ACHN (cell line): Measurements from ENCODE around the gene CDYL2.
A peak's percentile ranks its signal among the peaks of the same experiment; 100 is the strongest.

ENCODE experiments used
- DNase-seq: peaks from one replicate; pipeline ENCODE4 v3.0.0-alpha.2; 2015
- in situ Hi-C: cut with HindIII; loops from 2 replicates; pipeline ENCODE4 v1.10.0; 2017; ENCODE audit warnings: low sequenced_read_pairs, low pct_ligation_motif_present, low pct_unique_long_range_greater_than_20kb

Gene CDYL2

DNA sequence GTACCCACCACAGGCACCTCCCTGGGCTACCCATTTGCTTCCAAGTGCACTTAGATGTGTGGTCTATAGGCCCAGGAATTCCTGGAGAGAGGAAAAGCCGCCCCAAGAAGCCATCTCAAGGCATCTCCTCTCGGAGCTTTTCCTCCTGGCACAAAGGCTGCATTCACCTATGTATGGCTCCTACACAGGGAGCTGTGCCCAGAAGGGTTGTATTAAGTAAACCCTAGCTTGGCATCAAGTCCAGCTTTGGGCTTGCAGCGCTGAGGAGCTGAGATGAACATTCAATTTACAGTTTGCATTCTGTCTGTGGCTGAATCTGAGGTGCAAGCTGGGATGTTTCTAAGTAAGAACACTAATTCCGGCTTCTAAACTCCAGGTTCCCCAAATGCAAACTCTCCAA lies 81.3 kb downstream of the CDYL2 start:
- in situ Hi-C loops, result no loop called here
- DNase-seq, result no peak

- peak; percentile 6 for DNase-seq
- in situ Hi-C loops, result no loop called here
Measured at GRCh38 chr16:80720804-80721371, 83.5 kb downstream of the CDYL2 start.

DNA sequence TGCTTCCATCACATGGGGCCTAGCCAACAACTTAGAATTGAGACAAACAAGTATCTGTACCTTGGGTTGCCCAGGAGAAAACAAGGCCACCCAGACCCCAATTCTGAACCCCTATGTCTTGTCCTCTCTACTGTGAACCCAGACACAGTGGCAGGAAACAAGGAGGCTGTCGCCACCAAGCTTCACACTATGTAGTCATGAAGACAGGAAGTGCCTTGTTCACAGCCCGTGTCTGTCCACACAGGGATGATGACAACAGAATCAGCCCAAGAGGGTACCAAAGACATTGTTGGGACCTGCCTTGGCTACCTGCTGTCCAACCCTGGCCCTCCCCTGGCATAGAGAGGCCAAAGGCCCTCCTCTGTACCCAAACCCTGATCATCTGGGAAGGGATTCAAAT lies 84.8 kb downstream of the CDYL2 start:
- DNase-seq, result no peak
- in situ Hi-C loops, result no loop called here

DNA sequence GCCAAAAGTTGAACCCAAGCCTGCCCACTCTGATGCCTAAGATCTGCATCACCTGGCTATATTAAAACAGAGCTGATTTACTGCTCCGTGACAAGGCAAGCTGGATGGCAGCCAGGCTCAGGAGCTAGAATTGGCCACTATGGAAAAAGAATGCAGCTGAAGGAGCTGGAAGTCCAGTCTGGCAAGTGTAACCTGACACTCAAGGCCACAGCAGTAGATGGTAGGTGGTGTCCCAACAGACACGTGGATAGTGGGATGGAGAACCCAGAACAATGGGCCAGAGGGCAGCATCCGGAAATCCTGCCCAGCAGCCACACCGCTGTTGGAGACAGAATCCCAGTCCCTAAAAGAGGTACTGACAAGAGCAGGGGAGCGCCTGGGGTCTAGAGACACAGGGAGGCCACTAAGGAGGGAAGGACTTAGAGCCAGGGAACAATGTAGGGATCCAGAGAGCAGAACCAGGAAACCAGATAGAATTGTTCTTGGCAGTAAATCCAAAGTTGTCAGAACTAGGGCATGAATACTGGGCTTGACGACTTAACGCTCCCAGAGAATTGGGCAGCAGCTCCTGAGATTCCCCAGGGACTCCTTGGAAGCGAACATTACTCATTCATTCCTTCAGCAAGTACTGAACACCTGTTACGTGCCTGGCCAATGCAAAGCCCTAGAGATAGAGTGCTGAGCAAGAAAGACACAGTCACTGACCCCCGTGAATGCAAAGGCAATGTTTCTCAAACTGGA lies 85.7 kb downstream of the CDYL2 start:
- in situ Hi-C loops, result no loop called here
- DNase-seq, result no peak

GRCh38 chr16:80717611-80718010 lies 86.8 kb downstream of the CDYL2 start:
- in situ Hi-C loops, result no loop called here
- DNase-seq, result no peak

- in situ Hi-C loops, result no loop called here
- no peak for DNase-seq
Measured at GRCh38 chr16:80716564-80717139, 87.7 kb downstream of the CDYL2 start.

DNA sequence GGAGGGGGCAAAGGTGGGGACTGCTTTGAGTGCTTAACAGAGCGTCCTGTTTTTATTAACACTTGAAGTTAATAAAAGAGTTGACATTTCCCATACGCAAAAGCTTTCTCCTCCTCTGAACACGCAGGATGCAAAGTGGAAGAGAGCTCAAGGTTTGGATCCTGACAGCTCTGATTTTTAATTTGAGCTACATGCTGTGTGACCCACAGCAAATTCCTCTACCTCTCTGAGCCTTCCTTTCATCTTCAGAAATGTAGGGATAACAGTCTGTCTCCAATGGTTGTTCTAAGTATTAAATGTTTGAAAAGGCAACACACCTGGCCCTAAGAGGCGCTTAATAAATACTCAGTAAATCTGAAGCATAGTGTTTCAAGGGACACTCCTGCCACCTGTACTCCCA lies 93.0 kb downstream of the CDYL2 start:
- in situ Hi-C loops, result no loop called here
- DNase-seq, result no peak

DNA sequence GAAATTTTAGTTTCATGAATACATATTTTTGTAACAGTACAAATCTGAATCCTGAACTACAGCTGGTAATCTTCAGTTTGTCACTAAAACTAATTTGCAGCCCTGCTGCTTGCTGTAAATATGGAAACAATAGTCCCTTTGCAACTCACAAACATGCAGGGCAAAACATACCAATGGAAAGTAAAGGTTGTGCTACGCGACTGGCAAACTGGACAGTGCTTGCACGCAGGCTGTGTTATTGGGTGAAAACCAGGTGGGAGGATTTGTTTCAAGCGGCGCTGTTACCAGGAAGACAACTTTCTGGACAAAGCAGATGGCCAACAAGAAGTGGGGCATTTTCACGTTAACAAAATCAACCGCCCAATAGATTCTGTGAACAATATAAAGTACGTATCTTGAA lies 93.5 kb downstream of the CDYL2 start:
- no peak for DNase-seq
- in situ Hi-C loops, result no loop called here

GRCh38 chr16:80708823-80709222 lies 95.6 kb downstream of the CDYL2 start:
- DNase-seq, result no peak
- in situ Hi-C loops, result no loop called here

DNA sequence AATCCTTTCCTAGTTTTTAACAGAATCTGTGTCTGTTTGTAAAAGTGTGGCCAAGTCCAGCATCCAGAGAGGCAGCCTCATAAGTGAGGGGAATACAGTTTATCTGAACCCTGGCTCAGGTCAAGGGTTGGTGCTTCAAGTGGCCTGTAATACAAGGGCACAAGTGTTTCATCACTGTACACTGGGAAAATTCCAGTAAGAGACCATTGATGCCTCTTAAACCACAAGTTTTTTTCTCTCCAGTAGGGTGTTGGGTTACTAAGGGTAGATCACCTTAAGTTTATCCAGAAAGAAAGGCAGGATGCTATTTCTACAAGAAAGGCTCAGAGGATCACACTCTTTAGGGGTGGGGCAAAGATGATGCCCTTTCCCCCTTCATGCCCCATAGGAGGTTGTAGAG lies 96.7 kb downstream of the CDYL2 start:
- no peak for DNase-seq
- in situ Hi-C loops, result no loop called here

DNA sequence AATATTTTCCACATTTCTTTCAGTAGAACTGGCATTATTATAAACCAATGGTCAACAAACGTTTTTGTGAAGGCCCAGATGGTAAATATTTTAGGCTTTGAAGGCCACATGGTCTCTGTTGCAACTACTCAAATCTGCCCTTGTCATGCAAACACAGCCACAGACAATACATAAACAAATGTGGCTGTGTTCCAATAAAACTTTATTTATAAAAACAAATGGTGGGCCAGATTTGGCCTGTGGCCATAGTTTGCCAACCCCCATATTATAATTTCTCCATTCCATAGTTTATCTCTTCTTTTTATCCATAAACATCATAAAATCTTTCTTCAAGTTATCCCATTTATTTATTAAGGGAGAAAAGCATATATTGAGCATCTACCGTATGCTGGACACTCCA lies 98.8 kb downstream of the CDYL2 start:
- in situ Hi-C loops, result no loop called here
- DNase-seq, result no peak

DNA sequence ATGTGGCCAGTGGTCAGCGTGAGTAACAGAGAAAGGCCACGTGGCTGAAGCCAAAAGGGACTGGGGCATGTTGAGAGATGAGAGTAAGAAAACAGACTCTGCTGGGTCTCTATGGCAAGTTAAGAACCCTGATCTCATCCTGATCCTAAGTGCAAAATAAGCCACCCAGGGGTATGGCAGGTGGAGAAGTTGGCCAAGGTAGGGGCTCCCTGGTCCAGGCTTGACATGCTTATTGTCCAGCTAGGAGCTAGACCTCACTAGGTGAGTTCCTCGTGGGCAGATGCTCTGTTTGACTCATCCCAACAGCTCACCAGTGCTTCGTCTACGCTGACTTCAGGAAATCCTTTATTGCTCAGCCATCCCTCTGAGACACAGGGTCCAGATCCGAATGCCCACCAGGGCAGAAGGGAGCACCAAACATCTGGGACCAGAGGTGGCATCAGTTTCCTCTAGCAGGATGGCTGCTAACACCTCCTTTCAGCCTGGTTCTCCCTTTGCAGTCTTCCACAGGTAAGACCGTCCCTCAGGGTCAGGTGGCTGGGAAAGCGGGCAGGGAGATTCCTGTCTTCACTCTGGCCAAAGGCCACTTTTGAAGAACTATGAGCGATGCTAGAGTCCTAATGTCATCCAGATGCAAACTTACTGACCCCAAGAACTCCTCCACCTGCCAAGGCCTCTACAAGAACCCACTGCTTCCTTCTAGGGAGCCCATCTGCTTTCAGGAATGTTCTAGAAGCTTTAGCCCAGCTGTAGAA lies 99.5 kb downstream of the CDYL2 start:
- no peak for DNase-seq
- in situ Hi-C loops, result no loop called here

DNA sequence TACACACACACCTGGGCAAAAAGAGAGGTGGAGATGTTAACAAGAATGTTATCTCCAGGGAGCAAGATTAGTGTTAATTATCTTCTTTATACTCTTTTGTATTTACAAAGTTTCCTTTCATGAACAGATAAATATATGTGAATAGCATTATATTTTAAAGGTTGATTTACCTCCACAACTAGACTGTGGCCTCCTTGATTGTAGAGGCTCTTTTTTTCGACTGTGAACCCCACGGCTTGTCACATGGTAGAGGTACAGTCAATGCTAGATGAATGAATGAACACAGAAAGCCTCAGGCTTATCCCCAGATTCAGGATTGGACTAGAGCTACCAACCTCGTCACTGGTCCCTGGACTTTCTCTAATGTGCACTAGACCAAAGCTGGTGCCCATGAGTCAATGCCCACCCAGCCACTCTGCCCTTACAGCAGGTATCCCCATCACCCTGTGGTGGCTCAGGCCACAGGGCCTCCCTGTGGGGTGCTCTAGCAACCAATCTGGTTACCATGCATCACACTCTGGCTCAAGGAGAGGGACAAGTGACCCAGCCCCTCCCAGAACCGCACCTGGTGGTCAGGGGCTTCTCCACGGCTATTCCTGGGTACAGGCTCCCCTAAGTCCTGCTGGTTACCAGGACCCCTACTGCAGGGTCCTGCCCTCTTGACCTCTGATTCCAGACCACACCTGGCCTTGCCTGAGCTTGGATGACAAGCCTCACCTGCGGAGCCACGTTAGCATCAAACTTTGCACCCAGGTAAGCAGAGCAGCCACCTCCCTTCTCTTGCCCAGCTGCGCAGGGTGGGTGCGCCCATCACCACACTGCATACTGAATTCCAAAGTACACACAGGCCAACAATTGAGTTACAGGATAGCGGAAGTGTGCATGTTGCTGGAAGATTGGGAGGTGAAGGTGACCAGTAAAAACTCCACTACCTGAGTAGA lies 101.0 kb downstream of the CDYL2 start:
- in situ Hi-C loops, result no loop called here
- DNase-seq, result no peak

- in situ Hi-C loops, result no loop called here
- no peak for DNase-seq
Measured at GRCh38 chr16:80702696-80703095, 101.7 kb downstream of the CDYL2 start.

DNA sequence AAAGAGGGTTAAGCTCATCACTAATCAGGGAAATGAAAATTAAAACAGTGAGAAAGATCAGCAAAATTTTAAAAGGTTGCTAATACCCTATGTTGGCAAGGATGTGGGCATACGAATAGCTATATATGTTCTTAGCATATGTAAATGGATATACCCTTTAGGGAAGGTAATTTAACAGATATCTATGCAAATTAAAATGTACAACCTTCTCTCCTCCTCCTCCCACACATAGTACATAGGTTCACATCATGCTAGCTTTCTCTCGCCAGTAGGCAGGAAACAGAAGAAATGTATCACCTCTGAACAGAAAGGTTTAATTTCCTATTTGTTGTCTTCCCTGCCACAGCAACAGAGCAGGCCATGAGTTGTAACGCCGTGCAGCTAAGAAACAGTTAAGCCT lies 103.8 kb downstream of the CDYL2 start:
- in situ Hi-C loops, result no loop called here
- DNase-seq, result no peak

DNA sequence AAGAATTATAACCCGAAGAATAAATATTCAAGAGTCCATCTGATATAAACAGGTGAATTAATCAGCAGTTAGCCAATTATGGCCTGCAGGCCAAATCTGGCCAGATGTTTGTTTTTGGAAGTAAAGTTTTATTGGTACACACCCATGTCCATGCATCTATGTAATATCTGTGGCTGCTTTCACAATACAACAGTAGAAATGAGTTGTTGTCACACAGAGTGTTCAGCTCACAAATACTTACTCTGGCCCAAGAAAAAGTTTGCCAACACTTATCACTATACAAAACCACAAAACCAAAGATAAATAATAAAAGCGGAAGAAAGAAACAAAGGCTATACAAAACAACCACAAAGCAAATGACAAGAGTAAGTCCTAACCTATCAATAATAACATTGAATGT lies 109.4 kb downstream of the CDYL2 start:
- in situ Hi-C loops, result no loop called here
- DNase-seq, result no peak

- in situ Hi-C loops, result no loop called here
- no peak for DNase-seq
Measured at GRCh38 chr16:80693553-80693952, 110.8 kb downstream of the CDYL2 start.

- in situ Hi-C loops, result no loop called here
- DNase-seq, result no peak
Measured at GRCh38 chr16:80692270-80692669, 112.1 kb downstream of the CDYL2 start.
